Adrenal gland (tissue), 5 donors: ENCODE data around the gene MAST4.

Experiments used
- CTCF ChIP-seq, 6 experiments: fragments of 450-650 bp in 4 of 6; fragments of 200-600 bp in 2 of 6; sonication (generic) in 1 of 6; IDR thresholded peaks; 1 replicate in 5 of 6; 2 replicates in 1 of 6; pipeline versions ENCODE4 v1.5.1 to v1.8.0; 2016 to 2021; ENCODE audit warnings: antibody characterized with exemption in 6 of 6, mild to moderate bottlenecking in 2 of 6, moderate library complexity in 1 of 6
- POLR2A ChIP-seq, 2 donors: fragments of 450-650 bp; IDR thresholded peaks; one replicate each; pipeline ENCODE4 v1.6.1; 2017; ENCODE audit warnings: antibody characterized with exemption in 2 of 2, mild to moderate bottlenecking in 2 of 2, moderate library complexity in 1 of 2
- donor health status: DM: no; HTN: no; CAD: no.

GRCh38 chr5:66747607-66748006 is 151.4 kb downstream of the MAST4 start:
- TF ChIP-seq CTCF (IDR thresholded peaks at IDR 0.05) (no peak), POLR2A (IDR thresholded peaks at IDR 0.05) (no peak)
